Middle frontal gyrus (tissue), 1 donor: Measurements from ENCODE around the gene PDE9A.

Experiments
- DNase-seq: peaks from one replicate; pipeline ENCODE4 v3.0.0-alpha.2; 2015; ENCODE audit warnings: low spot score; ENCODE audit errors: extremely low spot score

Gene PDE9A

DNA sequence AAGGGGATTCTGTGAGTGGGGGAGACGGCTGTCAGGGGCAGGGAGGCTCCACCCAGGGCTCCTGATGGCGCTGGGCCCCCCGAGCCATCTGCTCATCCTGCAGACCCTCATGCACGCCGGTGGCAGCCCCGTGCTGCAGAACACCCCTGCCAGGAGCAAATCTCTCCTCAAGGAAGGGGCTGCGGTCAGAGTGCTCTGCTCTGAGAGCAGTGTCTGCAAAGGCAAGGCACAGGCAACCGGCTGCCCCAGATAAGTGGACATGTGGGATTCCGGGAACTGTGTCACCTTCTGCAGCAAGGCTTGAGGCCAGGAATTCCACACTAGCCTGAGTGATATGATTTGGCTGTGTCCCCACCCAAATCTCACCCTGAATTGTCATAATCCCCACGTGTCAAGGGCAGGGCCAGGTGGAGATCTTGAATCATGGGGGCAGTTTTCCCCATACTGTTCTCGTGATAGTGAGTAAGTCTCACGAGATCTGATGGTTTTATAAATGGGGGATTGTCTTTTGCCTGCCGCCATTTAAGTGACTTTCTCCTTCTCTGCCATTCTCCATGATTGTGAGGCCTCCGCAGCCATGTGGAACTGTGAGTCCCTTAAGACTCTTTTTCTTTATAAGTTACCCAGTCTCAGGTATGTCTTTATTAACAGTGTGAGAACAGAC is 101.0 kb downstream of the PDE9A start:
- DNase-seq, result no peak

DNA sequence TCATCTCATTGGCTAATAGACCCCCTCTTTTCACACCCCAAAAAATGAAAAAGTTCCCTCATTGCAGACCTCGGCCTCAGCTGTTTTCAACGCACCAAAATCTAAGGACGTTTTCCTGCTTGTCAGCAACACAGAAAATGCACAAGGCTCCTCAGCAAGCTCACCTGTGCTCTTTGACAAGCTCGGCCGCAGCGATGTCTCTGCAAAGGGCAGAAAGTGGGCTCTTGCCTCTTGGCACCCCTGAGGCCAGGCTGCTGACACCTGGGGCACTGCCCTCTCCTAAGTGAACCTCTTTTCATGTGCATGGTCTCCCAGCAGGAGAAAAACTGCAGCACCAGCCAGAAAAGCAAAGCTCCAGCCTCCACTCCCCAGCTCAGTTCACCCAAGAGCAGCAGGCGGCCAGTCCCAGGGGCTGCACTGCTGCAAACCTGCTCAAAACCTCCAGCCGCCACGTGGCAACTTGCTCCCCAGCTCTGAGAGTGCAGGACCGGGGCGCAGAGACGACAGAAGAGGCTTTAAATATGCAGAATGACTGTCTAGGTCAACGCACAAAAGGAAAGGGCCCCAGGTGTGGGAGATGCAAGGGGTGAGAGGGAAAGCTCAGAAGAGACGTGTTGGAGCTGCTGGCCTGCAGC is 101.7 kb downstream of the PDE9A start:
- DNase-seq, result no peak

DNA sequence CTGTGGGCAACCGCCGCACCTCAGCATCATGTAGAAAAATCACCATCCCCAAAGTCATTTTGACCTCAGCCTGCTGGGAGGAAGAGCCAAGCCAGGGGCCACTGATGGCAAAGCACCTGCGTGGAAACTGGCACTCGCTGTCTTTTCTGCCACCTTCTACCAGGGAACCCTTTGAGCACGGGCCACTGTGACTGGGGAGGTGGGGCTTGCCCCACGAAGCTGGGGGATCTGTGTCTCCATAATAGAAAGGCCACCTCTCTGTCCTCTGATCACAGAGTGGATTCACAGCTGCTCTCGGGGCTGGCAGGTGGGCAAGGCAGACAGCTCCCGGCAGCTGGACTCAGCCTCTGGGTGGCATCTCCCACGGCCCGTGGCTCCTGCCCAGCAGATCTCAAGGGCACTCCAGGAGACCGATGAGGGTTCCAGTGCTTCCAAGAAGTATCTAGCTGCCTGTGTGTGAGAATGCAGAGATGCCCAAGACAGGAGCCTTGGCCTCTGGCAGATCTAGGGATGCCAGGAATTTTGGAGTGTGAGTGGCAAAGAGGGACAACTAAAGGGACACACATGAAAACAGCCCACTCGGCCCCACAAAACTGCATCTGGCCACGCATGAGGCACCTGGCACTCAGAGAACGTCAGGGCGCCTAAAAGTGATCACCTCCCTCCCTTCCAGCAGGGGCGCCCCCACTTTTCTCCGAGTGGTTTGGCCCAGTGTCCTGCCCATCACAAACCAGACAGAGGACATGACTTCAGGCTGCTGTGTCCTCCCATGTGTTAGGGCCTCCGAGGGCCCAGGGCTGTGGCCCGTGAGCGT is 102.6 kb downstream of the PDE9A start:
- no peak for DNase-seq

GRCh38 chr21:42756580-42757250 is 103.3 kb downstream of the PDE9A start:
- DNase-seq, result no peak

- no peak for DNase-seq
These were observed 104.0 kb downstream of the PDE9A start for GRCh38 chr21:42757422-42757821.

GRCh38 chr21:42757826-42758655 is 104.6 kb downstream of the PDE9A start:
- DNase-seq, result no peak

DNA sequence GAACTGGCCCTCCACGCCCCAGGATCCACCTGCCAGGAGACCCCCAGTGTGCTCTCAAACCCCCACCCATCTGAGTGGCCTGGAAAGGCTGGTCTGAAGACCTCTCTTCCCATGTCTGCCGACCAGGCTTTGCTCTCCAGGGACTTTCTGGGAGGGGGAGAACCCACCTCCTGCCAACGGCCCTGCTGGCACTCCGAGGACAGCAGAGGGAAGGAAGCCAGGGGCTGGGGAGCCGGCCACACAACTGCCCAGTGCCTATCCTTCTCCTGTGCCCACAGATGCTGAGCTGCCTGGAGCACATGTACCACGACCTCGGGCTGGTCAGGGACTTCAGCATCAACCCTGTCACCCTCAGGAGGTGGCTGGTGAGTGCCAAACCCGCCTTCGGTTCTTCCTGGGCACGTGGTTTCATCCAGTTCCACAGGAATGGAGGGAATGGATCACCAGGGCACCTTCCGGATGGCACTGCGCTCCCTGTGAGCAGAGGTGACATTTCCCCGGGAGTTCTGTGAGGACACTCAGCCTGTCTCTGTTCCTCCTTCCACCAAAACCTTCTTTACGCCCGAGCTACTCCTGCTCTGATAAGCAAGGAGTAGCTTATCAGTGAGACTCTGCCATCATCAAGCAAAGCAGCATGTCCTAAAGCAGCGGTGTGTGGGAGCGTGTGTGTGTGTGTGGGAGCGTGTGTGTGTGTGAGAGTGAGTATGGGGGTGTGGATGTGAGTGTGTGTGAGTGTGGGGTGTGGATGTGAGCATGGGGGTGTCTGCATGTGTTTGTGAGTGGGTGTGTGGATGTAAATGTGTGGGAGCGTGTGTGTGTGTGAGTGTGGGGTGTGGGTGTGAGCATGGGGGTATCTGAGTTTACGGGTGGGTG is 105.5 kb downstream of the PDE9A start:
- no peak for DNase-seq

- DNase-seq, result no peak
These were observed 106.1 kb downstream of the PDE9A start for GRCh38 chr21:42759594-42759927.

DNA sequence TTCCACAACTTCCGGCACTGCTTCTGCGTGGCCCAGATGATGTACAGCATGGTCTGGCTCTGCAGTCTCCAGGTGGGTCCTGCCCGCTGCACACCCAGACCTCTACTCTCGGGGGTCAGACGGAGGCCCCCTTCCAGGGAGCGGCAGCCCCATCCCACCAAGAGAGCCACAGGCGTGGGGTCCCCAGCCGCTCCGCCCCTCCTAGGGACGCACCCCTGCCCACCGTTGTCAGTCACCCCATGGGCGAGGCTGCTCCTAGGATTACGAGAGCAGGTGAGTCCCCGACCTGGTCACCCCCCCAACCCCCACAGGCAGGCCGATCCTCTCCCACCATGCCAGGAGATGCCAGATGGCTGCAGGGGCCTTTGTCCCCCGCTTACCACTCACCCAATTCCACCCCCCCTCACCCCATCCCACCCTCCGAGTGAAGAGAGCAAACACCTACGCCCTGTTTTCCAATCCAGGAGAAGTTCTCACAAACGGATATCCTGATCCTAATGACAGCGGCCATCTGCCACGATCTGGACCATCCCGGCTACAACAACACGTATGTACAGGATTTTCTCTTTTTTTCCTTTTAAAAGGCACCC is 107.0 kb downstream of the PDE9A start:
- no peak for DNase-seq

DNA sequence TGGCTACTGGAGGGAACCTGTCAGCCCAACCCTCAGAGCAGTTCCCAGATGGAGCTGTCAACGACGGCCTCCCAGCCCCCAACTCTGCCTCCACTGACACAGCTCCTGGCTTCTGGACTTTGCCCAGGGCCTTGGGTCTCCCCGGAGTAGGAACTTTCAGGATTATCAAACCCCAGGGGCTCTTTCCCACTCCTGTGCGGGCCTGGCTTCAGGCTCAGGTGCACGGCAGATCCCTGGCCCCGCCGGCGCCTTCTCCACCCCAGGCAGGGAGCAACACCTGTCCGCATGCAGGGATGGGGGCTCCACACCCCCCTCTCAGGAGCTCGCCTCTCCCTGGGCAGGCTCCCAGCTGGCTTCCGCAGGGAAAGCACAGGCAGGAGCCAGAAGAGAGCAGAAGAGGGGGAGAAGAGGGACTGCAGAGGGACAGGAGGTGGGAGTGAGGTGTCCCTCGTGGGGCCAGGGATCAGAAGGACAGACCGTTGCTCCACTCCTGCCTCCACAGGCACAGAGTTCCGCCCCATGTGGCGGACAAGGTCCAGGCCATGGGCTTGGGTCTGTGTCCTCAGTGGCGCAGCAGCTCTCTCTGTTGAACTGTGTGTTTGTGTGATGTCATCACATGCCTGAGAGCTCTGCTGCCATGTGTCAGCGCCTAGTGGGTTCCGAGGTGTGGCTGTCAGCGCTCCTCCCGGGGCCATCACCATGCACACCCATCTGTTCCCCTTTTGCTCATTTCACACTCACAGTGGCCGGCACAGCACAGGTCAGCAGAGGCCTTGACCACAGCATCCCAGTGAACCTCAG is 107.7 kb downstream of the PDE9A start:
- DNase-seq, result no peak

GRCh38 chr21:42761776-42762335 is 108.4 kb downstream of the PDE9A start:
- no peak for DNase-seq

- no peak for DNase-seq
These were observed 110.4 kb downstream of the PDE9A start for GRCh38 chr21:42763581-42764442.

- DNase-seq, result no peak
These were observed 111.0 kb downstream of the PDE9A start for GRCh38 chr21:42764443-42764760.

DNA sequence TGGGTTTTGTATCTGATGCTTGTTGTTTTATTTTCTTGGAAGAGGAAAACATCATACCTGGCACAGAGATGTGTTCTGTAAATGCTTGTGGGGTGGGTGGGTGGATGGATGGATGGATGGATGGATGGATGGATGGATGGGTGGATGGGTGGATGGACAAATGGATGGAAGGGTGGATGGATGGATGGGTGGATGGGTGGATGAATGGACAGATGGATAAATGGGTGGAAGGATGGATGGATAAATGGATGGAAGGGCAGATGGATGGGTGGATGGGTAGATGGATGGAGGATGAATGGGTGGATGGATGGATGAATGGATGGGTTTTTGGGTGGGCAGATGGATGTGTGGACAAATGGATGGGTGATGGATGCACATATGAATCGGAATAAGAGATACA is 111.5 kb downstream of the PDE9A start:
- DNase-seq, result no peak

- DNase-seq, result no peak
These were observed 112.2 kb downstream of the PDE9A start for GRCh38 chr21:42765656-42766055.

DNA sequence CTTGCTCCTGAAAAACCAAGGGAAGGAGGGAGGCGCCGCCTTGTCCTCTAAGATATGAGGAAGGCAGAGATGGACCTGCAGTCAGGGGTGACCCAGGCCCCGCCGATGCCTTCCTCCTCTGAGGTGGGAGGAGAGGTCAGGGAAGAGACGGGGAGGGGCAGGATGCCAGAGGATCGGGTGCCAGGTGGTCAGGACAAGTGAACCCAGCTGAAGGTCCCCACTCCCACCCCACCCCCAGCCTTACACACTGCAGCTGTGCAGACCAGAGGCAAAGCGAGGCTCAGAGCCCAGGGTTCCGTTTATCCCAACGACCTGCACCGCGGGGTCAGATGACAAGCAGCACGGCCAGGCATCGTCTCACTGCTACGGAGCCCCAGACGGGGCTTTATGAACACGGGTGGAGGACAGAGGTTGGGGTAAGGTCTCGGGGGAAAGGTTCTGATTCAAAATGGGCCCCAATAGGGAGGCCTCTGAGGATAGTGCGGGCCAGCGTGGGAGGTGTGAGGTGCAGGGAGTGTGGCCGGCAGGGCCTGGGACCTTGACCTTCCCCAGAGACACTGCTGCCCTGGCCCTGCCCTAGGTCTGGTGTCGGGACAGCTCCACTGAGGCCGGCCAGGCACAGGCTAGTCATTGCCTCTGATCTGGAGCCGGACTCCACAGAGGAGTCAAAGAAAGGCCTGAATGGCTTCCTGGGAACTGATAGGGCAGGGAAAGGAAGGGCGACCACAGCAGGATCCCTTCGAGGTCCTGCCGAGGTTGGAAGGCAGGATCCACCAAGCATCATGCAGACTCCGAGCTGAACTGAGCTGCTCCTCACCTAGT is 113.5 kb downstream of the PDE9A start:
- DNase-seq, result no peak

DNA sequence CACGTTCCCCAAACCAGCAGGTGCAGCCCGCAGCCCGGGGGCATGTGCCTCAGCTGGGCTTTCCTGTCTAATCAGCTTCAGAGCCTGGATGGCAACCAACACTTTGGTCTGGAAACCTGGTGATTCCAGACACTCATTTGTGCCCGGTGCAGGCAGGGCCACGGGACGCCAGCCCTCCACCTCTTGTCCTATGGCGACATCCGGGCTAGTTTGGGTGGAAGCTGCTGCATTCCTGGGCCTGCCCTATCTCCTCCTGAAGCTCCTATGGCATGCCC is 114.1 kb downstream of the PDE9A start:
- DNase-seq, result no peak
